ENCODE data around the gene C1orf122.
"Not testable (repeated sequence)": the region's sequence is repeated elsewhere in the genome, so short reads cannot be mapped to it uniquely, and the experiment has no call there.

The C1orf122 gene

GRCh38 chr1:37807555-37808368 lies at the start of gene C1orf122, which contains the start of gene YRDC:
Gene C1orf122 (plus strand): TSS chr1:37807790. CDS start chr1:37808405, 615 bp downstream.
Gene YRDC (minus strand): TSS chr1:37808208. CDS start chr1:37808180, 28 bp downstream.
- peak within 1 kb of the TSS; percentile 87 for H3K9ac ChIP-seq (ENCODE audit: low read depth, low read length)
- peaks cover 37% of the 10 kb centered on the region for H3K36me3 ChIP-seq (ENCODE audit: control insufficient read depth, insufficient read depth, low read length)
- H3K4me3 ChIP-seq (ENCODE audit: low read depth, low read length), result peak within 1 kb of the TSS; percentile 94
- no peaks in the 10 kb centered on the region for H3K9me3 ChIP-seq (ENCODE audit: control insufficient read depth, insufficient read depth, low read length)
- peaks cover 3% of the 10 kb centered on the region for H3K4me1 ChIP-seq (ENCODE audit: control insufficient read depth, insufficient read depth, low read length)
- no peaks in the 10 kb centered on the region for H3K27me3 ChIP-seq (ENCODE audit: control insufficient read depth, insufficient read depth, low read length)

DNA sequence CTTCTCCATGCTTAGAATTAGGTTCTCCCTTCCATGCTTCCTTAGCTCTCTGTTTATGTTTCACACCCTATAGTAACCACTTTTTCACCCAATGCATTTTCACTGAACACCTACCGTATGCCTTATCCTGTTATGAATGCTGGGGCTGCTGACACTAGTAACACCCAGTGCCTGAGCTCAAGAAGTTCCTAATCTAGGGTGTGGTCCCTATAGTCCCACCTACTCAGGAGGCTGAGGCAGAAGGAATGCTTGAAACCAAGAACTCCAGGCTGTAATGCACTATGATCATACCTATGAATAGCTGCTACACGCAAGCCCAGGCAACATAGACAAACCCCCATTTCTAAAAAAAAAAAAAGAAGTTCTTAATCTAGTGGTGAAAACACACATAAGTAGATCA lies 48.1 kb upstream of the C1orf122 start:
- Histone ChIP-seq H3K36me3 (ENCODE audit: control insufficient read depth, insufficient read depth, low read length) (no peaks in the 10 kb centered on the region), H3K4me1 (ENCODE audit: control insufficient read depth, insufficient read depth, low read length) (no peaks in the 10 kb centered on the region), H3K9me3 (ENCODE audit: control insufficient read depth, insufficient read depth, low read length) (no peaks in the 10 kb centered on the region), H3K4me3 (ENCODE audit: low read depth, low read length) (no peak overlapping the region), H3K27me3 (ENCODE audit: control insufficient read depth, insufficient read depth, low read length) (peaks cover 94% of the 10 kb centered on the region), H3K9ac (ENCODE audit: low read depth, low read length) (no peak overlapping the region)

DNA sequence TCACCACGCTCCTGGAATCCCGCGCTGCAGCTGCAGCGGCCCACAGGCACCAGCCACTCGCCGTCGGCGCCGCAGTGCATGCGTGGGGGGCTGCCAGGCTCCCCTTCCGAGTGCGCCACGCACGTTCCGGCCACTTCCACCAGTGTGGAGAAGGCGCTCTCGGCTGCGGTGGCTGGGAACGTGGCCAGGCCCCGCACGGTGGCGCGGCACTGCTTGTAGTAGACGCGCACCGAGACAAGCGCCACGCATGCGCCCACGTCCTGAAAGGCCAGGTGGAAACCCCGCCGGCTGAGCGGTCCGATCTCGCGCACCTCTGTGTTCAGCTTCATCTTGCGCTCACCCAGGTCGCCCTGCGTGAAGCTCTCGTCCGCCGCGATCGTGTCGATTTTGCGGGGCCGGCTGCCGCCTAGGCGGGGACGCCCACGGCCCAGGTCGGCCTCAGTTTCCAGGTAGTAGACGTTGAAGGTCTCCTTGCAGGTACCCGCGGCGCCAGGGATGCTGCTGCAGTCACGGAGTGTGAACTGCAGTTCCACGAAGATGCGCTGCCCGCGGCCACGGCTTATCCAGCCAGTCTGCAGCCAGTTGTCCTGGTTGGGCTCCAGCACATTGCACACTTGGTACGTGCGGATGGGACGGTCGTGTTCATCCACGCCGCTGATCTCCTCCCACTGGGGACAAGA lies 46.0 kb upstream of the C1orf122 start:
- Histone ChIP-seq H3K36me3 (ENCODE audit: control insufficient read depth, insufficient read depth, low read length) (no peaks in the 10 kb centered on the region), H3K27me3 (ENCODE audit: control insufficient read depth, insufficient read depth, low read length) (peaks cover 94% of the 10 kb centered on the region)

GRCh38 chr1:37762516-37762915 lies 45.1 kb upstream of the C1orf122 start:
- no peaks in the 10 kb centered on the region for H3K9me3 ChIP-seq (ENCODE audit: control insufficient read depth, insufficient read depth, low read length)
- H3K27me3 ChIP-seq (ENCODE audit: control insufficient read depth, insufficient read depth, low read length), result peaks cover 94% of the 10 kb centered on the region
- no peaks in the 10 kb centered on the region for H3K36me3 ChIP-seq (ENCODE audit: control insufficient read depth, insufficient read depth, low read length)
- H3K9ac ChIP-seq (ENCODE audit: low read depth, low read length), result no peak overlapping the region
- H3K4me1 ChIP-seq (ENCODE audit: control insufficient read depth, insufficient read depth, low read length), result peaks cover 9% of the 10 kb centered on the region
- no peak overlapping the region for H3K4me3 ChIP-seq (ENCODE audit: low read depth, low read length)

More for the DNA sequence above, 46.0 kb upstream of the C1orf122 start:
- H3K9me3 ChIP-seq (ENCODE audit: control insufficient read depth, insufficient read depth, low read length), result no peaks in the 10 kb centered on the region
- no peak overlapping the region for H3K9ac ChIP-seq (ENCODE audit: low read depth, low read length)
- no peak overlapping the region for H3K4me3 ChIP-seq (ENCODE audit: low read depth, low read length)
- H3K4me1 ChIP-seq (ENCODE audit: control insufficient read depth, insufficient read depth, low read length), result peaks cover 3% of the 10 kb centered on the region

DNA sequence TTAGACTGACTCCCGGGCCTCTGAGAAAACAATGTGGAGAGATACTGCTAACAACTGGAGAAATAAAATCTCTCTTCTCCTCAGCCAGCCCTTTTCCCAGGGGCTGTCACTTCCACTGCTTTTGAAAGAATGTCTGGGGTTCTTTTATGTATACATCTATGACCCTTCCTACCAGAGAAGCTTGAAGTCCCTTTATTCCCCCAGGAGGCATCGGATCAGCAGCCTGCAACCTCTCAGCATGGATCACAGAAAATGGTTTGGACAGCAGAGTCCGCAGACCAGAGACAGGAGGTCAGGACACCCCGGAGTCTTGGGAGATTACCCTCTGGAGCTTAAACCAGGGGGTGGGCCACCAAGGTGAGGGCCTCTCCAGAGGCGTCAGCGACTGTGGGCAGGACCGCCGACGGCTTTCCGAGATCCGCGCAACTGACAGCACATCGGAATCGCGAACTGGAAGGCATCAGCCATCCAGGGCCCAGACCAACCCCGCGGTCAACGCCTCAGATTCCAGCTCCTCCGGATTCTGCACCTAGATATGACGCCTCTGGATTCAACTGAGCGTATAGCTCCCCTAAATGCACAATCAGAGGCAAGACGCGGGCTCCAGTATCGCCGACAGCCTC lies 43.7 kb upstream of the C1orf122 start:
- H3K9me3 ChIP-seq (ENCODE audit: control insufficient read depth, insufficient read depth, low read length), result no peaks in the 10 kb centered on the region
- peak overlapping the region; percentile 18 for H3K4me3 ChIP-seq (ENCODE audit: low read depth, low read length)
- no peaks in the 10 kb centered on the region for H3K36me3 ChIP-seq (ENCODE audit: control insufficient read depth, insufficient read depth, low read length)
- peaks cover 86% of the 10 kb centered on the region for H3K27me3 ChIP-seq (ENCODE audit: control insufficient read depth, insufficient read depth, low read length)
- no peak overlapping the region for H3K9ac ChIP-seq (ENCODE audit: low read depth, low read length)
- peaks cover 9% of the 10 kb centered on the region for H3K4me1 ChIP-seq (ENCODE audit: control insufficient read depth, insufficient read depth, low read length)

- H3K9ac ChIP-seq (ENCODE audit: low read depth, low read length), result no peak overlapping the region
- H3K4me1 ChIP-seq (ENCODE audit: control insufficient read depth, insufficient read depth, low read length), result peaks cover 9% of the 10 kb centered on the region
- peak overlapping the region; percentile 56 for H3K4me3 ChIP-seq (ENCODE audit: low read depth, low read length)
- H3K9me3 ChIP-seq (ENCODE audit: control insufficient read depth, insufficient read depth, low read length), result no peaks in the 10 kb centered on the region
- peaks cover 85% of the 10 kb centered on the region for H3K27me3 ChIP-seq (ENCODE audit: control insufficient read depth, insufficient read depth, low read length)
- no peaks in the 10 kb centered on the region for H3K36me3 ChIP-seq (ENCODE audit: control insufficient read depth, insufficient read depth, low read length)
These were observed 43.2 kb upstream of the C1orf122 start for GRCh38 chr1:37764414-37764825.

DNA sequence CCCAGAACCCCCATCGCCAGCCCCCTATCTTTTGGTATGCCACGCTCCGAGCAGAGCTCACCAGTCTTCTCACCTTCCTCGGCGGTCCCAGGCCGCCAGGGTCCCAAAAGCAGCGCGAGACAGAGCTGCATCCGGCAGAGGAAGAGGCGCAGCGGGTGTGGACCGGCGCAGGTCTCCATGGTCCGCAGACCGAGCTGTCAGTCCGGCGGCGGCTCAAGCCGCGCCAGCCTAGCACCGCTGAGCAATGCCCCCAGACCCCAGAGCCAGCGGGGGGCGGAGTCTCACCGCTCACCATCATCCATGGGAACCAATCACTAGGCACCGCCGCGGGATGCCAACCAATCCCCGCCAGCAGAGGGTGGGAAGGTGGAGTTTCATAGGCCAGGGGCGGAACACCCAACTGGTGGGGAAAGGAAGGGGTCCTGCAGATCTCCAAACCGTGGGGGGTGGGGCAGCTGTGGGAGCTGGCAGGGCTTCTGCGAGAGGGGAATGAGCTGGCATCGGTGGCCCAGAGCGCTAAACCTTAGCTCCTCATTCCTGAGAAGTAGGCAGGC lies 42.6 kb upstream of the C1orf122 start, which contains the start of gene EPHA10:
TSS of gene EPHA10 (minus strand) at position 233 of the 554 bp plus-strand sequence. CDS start at position 179, 54 bp downstream.
- peaks cover 9% of the 10 kb centered on the region for H3K4me1 ChIP-seq (ENCODE audit: control insufficient read depth, insufficient read depth, low read length)
- no peak within 1 kb of the TSS for H3K9ac ChIP-seq (ENCODE audit: low read depth, low read length)
- peaks cover 85% of the 10 kb centered on the region for H3K27me3 ChIP-seq (ENCODE audit: control insufficient read depth, insufficient read depth, low read length)
- peak within 1 kb of the TSS; percentile 56 for H3K4me3 ChIP-seq (ENCODE audit: low read depth, low read length)
- H3K9me3 ChIP-seq (ENCODE audit: control insufficient read depth, insufficient read depth, low read length), result no peaks in the 10 kb centered on the region
- H3K36me3 ChIP-seq (ENCODE audit: control insufficient read depth, insufficient read depth, low read length), result no peaks in the 10 kb centered on the region

DNA sequence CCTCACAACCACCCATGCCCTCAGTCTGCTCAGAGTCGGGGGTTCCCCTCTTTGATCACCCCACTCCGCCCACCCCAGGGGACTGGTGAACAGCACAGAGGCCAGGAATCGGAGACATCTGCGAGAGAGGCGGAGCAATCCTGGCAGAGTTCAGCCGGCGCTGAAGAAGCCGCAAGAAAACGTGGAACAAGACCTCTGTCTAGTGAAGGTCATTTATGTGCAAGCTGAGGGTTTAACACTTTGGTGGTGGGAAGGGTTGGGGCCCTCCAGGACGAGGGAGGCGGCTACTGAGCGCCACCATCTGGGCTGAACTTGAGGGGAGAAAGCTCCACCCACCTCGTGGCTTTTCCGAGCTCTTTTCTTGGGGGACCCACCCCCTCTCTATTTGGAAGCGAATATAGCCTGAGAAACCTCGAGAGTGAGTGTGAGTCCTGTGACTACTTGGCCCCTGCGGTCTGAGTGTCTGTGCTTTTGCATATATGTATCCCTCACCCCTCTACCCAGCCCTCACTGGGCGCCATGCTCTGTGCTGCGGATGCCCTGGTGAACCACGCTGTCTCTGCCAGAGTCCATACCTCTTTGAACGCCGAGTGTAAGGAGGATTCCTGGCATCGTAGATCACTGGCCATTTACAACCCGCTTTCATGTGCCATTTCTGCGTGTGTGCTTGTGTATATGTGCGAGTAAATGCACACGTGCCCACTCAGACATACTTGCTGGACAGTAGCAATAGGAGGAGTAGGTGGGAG lies 41.5 kb upstream of the C1orf122 start:
- Histone ChIP-seq H3K4me1 (ENCODE audit: control insufficient read depth, insufficient read depth, low read length) (peaks cover 9% of the 10 kb centered on the region), H3K4me3 (ENCODE audit: low read depth, low read length) (peak overlapping the region; percentile 56), H3K27me3 (ENCODE audit: control insufficient read depth, insufficient read depth, low read length) (peaks cover 85% of the 10 kb centered on the region), H3K9ac (ENCODE audit: low read depth, low read length) (no peak overlapping the region), H3K9me3 (ENCODE audit: control insufficient read depth, insufficient read depth, low read length) (no peaks in the 10 kb centered on the region), H3K36me3 (ENCODE audit: control insufficient read depth, insufficient read depth, low read length) (no peaks in the 10 kb centered on the region)

GRCh38 chr1:37767488-37767887 lies 40.1 kb upstream of the C1orf122 start:
- Histone ChIP-seq H3K4me3 (ENCODE audit: low read depth, low read length) (peak overlapping the region; percentile 20), H3K4me1 (ENCODE audit: control insufficient read depth, insufficient read depth, low read length) (peaks cover 9% of the 10 kb centered on the region), H3K9ac (ENCODE audit: low read depth, low read length) (no peak overlapping the region), H3K9me3 (ENCODE audit: control insufficient read depth, insufficient read depth, low read length) (no peaks in the 10 kb centered on the region), H3K36me3 (ENCODE audit: control insufficient read depth, insufficient read depth, low read length) (no peaks in the 10 kb centered on the region), H3K27me3 (ENCODE audit: control insufficient read depth, insufficient read depth, low read length) (peaks cover 76% of the 10 kb centered on the region)

- H3K9me3 ChIP-seq (ENCODE audit: control insufficient read depth, insufficient read depth, low read length); H3K9ac ChIP-seq (ENCODE audit: low read depth, low read length); H3K36me3 ChIP-seq (ENCODE audit: control insufficient read depth, insufficient read depth, low read length); H3K4me3 ChIP-seq (ENCODE audit: low read depth, low read length); H3K4me1 ChIP-seq (ENCODE audit: control insufficient read depth, insufficient read depth, low read length): not testable (repeated sequence)
- H3K27me3 ChIP-seq (ENCODE audit: control insufficient read depth, insufficient read depth, low read length), result peaks cover 37% of the 10 kb centered on the region
These were observed 36.1 kb upstream of the C1orf122 start for GRCh38 chr1:37771440-37771839.

All from iPS-15b (cell line).